Stimulated activated naive CD4-positive, alpha-beta T cell treated with Interleukin-2 at 50 U/mL for 16 hours (primary cell): Measurements from ENCODE around the gene OR1S1.
"Not testable (repeated sequence)": the region's sequence is repeated elsewhere in the genome, so short reads cannot be mapped to it uniquely, and the experiment has no call there.

Experiments
- DNase-seq: peaks from one replicate; lab custom pipeline; 2025; lab: John Stamatoyannopoulos, UW

Gene OR1S1

GRCh38 chr11:58212420-58212819 is at the start of gene OR1S1:
Gene OR1S1, plus strand, starts transcription at chr11:58212720.
- DNase-seq: not testable (repeated sequence)

- no peak for DNase-seq
Measured at GRCh38 chr11:58164389-58164788, 48.1 kb upstream of the OR1S1 start.

GRCh38 chr11:58164990-58165389 is 47.5 kb upstream of the OR1S1 start:
- no peak for DNase-seq

GRCh38 chr11:58165504-58166106 is 46.9 kb upstream of the OR1S1 start:
- no peak for DNase-seq

DNA sequence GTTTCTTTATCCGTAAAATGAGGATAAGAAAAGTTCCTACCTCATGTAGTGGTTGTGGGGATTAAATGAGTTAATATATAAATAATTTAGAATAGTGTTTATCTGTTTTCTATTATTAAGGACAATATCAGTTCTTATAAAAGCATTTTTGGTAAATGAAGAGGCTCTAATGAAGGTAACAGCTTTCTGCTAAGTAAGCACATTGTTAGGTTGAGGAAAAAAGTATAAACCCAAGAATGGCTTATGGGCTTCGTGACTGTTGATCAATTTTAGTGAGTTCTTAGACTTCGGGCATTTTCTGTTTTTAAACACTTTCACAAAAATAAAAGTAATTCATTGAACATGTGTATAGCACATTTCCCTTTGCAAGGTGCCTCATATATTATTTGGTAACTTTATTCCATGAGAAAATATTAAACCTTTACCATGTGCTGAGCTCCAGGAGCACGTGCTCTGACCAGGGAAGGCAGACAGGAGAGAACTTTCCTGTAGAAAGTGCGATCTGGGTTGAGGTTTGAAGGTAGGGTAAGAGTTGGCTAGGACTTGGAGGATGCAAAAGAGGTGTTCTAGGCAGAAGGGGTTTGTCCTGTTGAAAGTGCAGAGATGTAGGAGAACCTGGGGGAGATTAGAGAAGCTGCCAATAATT is 35.0 kb upstream of the OR1S1 start:
- DNase-seq: no peak

GRCh38 chr11:58178444-58178843 is 34.1 kb upstream of the OR1S1 start:
- DNase-seq: no peak

GRCh38 chr11:58179648-58180047 is 32.9 kb upstream of the OR1S1 start:
- no peak for DNase-seq

GRCh38 chr11:58186938-58187337 is 25.6 kb upstream of the OR1S1 start:
- no peak for DNase-seq

GRCh38 chr11:58188770-58189169 is 23.8 kb upstream of the OR1S1 start, which contains the start of gene OR9Q2:
Gene OR9Q2, plus strand, starts transcription at chr11:58189070. Its CDS starts 1,421 bp downstream, at chr11:58190491.
- DNase-seq: no peak

DNA sequence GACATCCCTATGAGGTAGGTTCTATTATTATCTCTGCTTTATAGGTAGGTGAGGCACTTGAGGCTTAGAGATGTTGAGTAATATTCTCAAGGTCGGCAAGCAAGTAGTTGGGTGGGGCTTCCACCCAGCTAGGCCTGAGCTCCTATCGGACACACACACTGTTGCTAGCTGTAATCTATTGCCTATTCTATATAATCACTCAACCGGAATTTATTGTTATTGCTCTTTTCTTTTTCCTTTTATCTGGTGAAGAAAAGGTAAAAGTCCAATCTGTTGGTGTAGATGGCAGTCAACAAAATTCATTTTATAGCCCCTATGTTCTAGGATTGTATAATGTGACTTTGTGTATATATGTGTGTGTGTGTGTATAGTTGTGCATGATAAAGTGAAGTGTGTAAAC is 20.3 kb upstream of the OR1S1 start:
- DNase-seq: no peak

DNA sequence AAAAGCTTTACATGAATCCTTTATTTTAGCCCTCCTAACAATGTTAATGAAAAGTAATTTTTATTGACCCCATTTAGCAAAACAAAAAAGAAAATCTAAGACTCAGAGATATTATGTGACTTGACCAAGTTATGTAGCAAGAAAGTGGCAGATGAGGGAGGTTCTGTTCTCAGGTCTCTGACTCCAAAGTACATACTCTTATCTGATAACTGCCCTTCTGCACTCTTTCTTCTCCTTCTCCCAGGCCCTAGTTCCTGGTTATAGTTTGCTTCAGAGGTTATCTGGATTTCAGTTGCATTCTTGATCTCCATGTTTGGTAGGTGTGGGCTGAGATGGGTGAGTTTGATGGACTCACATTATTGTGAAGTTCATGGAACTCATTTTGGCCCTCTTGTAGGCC is 19.1 kb upstream of the OR1S1 start:
- no peak for DNase-seq

DNA sequence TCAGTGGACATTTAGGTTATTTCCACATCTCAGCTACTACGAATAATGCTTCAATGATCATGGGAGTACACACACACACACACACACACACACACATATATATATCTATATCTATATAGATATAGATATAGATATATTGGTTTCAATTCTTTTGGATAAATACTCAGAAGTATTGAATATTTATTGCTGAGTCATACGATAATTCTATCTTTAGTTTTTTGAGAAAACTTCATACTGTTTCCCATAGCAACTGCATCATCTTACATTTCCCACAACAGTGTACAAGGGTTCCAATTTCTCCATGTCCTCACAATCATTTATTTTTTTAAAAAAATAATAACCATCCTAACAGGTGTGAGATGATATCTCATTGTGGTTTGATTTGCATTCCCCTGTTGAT is 16.6 kb upstream of the OR1S1 start:
- DNase-seq: no peak

- no peak for DNase-seq
Measured at GRCh38 chr11:58199271-58199670, 13.2 kb upstream of the OR1S1 start.

GRCh38 chr11:58204042-58204441 is 8.5 kb upstream of the OR1S1 start, which contains the start of gene OR1S2:
Gene OR1S2, minus strand, starts transcription at chr11:58204142. Its CDS starts 0 bp downstream, at chr11:58204142.
- no peak for DNase-seq

- DNase-seq: no peak
Measured at GRCh38 chr11:58216476-58216875, 4.0 kb downstream of the OR1S1 start.

- DNase-seq: no peak
Measured at GRCh38 chr11:58222721-58223120, 10.2 kb downstream of the OR1S1 start.

DNA sequence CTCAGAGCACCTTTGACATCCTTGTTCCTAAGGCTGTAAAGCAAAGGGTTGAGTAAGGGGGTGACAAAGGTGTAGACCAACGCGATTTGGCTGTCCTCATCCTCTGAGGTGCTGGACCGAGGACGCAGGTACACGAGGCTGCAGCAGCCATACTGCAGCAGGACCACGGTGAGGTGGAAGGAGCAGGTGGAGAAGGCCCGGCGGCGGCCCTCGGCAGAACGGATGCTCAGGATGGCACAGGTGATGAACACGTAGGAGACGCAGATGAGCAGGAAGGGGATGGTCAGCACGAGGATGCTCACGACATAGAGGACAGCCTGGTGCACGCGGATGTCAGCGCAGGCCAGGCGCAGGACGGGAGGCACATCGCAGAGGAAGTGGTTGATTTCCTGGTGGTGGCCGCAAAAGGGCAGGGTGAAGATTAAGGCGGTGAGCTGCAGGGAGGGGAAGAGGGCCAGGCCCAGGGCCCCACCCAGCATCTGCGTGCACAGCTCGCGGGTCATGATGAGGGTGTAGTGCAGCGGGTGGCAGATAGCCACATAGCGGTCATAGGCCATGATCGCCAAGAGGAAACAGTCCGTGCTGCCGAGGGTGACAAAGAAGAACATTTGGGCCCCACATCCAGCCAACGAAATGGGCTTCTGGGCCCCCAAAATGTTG is 15.6 kb downstream of the OR1S1 start:
- no peak for DNase-seq

DNA sequence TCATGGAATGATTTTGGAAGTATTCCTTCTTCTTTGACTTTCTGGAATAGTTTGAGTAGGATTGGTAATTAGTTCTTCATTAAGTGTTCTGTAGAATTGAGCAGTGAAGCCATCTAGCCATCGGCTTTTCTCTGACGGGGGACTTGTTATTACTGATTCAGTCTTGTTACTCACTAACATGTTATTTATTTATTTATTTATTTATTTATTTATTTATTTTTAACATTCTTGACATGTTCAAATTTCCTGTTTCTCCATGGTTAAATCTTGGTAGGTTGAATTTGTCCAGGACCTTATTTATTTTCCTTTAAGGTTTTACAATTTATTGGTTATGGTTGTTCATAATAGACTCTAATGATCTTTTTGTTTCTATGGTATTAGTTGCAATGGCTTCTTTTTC is 31.4 kb downstream of the OR1S1 start:
- DNase-seq: no peak

- DNase-seq: no peak
Measured at GRCh38 chr11:58254936-58255335, 42.4 kb downstream of the OR1S1 start.

GRCh38 chr11:58259983-58260382 is 47.5 kb downstream of the OR1S1 start:
- no peak for DNase-seq
